ENCODE measurements around the gene ARL14EP.

Gene ARL14EP

DNA sequence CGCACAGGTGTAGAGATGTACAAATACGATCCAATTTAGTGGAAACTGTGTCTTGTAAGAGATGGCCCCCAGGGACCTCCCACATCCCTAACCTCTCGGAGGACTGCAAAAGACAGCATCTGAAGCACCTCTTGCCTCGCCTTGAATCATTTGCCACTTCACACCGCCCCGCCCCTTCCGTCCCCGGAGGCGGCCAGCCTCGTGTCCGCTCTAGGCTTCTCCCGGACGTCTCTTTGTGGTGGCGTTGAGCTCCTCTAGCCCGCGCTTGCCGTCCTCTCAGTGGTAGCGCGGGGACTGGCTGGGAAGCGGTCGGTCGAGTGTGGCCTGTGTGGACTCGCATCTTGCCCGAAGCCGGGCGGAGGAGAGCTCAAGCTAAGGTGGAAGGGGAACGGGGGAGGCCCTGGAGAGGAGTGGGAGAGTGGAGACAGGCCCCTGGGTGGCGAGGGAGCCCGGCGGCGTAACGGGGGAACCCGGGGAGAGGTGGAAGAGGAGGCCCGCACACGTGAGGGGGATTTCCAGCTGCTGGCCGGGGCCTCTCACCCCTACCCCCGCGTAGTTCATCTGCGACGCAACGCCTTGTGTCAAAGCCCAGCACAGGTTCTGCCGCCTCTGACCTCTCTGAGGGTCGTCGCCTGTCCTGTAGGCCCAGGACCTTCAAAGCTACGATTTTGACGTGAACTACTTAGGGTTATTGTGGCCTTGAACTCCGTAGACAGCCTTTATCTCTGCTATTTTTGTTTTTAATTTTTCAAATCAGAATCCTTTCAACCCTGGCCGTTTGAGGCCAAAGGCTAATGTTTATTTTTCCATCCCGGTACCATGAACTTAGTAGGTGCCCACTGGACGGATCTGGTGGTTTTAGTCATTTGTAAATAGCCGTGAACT is at the start of gene ARL14EP:
TSS of gene ARL14EP (plus strand) at position 279 of the 885 bp plus-strand sequence. CDS start 7,845 bp downstream, outside the sequence.
- peak; percentile 71 to 90 for DNase-seq

DNA sequence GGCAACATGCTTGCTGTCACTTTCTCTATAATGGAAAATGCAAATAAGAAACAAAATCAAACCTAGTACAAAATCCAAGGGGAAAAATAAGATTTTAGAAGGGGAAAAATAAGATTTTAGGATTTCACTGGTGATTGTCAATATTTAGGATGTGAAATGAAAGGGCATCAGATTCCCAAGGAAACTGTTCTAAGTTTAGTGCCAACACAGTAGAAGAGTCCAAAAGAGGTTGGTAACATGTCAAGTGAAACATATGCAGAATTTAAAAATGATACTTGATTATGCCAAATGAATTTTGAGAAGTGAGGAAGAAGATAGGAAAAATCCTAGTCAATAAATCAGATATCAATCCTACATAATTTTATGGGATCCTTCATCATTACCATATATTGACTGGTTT is 45.7 kb upstream of the ARL14EP start:
- DNase-seq: no peak

DNA sequence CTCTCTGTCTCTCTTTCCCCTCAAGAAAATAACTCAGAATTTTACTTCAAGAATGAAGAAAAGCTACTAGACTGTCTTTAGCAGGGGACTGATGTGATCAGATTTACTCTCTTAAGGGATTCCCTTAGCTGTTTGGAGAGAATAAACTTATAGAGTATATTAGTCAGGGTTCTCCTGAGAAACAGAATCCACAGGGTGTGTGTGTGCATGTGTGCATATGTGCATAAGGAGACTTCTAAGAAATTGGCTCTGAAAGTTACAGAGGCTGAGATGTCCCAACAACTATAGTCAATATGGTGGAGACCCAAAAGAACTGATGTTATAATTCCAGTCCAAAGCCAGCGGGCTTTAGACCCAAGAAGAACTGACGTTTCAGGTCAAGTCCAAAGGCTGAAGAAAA is 43.1 kb upstream of the ARL14EP start:
- DNase-seq: no peak

DNA sequence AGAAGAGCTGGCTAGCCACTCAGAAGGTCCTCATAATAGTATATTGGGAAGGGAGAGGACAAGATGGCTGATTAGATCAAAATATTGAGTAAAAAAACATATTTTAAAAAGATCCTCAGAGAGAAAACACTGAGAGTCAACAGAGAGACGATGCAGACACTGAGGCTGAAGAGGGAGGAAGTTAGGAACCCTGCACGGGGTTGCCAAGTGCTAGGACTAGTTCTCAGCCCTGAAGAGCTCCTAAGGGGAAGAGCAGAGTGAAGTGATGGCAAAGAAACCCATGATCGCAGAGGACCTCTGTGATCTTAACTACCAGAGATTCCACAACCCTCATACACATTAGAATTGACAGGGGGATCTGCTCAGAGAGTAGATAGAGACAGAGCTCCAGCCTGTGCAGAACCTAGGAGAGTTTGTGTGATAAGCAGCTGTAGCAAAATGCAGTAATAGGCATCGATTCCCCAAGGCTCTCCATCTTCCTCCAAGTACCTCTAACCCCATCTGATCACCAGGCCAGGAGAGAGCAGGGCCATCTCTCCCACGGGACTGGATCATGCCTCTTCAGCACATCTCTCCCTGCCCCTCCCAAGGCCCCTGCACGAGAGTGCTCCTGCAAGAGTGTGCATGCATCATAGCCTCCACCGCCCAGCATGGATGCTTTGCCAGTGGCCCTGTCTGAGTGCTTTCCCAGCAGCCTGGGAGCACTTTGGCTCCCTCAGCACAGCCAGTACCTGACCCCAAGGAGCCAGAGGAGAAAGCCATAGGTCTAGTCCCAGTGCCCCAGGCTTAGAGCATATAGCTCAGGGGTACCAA is 41.2 kb upstream of the ARL14EP start:
- DNase-seq: no peak

DNA sequence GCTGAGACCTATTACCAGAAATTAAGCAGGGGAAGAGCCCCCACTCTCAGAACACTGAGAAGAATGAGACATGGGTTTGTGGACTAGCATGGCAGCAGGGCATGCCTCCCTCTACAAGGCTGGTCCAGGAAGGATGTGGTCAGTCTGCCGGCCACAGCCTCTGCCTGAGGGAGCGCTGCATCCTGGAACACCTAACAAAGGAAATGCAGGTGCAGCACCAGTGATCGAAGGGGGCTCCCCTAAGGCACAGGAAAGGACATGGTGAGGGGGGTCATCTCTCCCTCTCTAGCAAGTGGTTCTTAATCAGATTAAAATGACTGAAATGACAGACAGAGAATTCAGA is 40.6 kb upstream of the ARL14EP start:
- no peak for DNase-seq

DNA sequence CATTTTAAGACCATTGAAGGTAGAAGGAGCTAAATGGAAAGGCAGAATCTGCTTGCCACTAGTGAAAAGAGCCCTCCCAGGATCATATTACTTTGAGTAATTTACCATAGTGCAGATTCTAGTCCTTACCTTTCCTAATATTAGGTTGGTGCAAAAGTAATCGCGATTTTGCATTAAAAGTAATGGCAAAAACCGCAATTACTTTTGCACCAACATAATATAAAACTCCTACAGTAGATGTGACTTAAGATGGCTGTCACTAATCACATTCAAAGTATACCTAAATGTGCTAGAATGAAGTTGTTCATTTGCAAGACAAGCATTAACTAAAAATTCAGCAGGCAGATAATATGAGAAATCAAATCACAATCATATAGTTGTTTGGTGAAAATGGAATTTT is 38.1 kb upstream of the ARL14EP start:
- DNase-seq: no peak

DNA sequence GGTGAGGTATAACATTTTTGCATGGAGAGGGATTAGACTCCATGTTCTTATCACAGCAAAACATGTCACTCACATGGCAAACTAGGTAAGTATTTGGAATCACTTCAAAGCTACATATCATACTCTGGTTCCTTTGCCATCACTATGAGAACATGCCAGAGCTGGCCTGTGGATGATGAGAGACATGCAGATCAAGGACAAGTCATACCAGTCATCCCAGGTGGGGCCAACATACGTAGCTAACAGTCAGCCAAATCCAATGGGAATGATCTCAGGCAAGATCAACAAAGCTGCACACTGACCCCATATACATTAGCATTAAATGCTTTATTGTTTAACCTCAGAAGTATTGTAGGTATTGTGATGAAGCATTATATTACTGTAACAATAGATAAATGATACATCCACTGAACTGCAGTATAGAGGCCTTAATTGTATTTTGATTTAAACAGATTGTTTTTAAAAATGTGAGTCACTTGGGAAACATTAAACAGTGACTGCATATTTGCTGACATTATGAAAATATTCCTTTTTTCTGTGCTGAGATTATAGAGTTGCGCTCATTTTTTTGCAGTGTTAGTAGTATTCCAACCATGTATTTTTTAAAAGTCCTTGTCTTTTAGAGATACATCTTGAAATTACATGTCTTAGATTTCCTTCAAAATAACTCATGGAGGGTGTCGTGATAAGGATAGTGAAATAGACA is 37.3 kb upstream of the ARL14EP start:
- DNase-seq: no peak

DNA sequence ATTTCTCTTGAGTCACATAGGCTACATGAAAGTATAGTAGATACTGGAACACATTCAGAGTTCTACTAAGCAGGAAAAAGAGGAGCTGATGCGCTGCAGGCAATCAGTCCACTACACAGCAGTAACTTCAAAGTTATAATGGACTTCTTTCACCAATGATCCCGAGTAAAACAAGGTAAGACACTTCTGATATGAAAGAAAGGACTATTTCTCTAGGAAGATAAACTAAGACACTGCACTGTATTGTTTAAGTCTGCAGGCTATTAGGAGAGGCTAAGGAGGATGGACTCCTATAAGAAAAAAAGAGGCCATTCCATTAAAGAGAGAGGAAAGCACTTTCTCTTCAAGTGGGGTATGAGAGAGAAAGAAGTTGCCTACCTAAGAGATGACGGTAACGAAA is 31.6 kb upstream of the ARL14EP start:
- DNase-seq: no peak

DNA sequence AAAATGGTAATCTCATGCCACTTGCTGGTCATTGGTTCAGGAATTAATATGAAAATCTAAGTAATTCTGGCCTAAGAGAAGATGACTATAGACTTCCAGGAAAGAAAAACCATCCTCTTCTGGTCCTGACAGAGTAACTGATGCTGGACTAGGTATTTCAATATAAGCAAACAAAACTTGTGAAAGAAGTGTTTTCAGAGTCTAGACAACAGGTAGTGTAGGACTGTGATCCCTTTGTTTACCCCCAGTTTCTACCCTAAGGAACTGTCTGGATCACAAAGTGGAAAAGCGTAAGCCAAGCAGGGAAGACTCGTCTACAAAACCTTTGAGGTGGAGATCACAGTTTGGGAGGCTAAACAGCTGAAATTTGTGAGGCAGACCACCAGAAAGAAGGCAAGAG is 30.4 kb upstream of the ARL14EP start:
- no peak for DNase-seq

DNA sequence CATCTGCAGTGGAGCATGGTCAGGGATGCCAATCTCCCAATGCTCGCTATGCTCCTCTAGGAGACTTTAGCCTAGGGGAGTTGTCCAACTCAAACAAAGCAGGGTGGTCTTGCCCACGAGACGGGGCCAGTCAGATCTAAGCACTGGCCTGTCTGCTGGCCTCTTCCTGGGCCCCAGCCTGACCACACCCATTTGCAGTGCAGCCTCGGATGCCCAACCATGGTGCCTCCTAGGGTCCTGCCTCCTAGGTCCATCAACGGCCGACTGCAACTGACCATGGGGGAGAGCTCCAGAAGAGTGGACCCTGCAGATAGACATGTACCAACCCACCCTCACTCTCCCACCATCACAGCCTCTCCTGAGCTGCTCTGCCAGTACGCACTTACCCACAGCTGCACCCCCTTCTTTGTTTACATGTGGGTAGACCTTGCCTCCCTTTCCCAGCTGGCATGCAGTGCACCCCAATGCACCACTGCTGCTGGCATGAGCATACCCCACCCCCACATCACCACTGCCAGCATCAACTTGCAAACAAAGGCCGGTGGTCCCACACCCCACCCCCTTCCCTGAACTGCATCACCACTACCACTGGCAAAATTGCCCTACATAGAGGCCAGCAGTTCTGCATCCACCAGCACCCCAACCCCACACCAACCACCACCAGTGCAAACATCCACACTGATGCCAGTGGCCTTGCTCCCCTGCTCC is 27.6 kb upstream of the ARL14EP start:
- DNase-seq: no peak

DNA sequence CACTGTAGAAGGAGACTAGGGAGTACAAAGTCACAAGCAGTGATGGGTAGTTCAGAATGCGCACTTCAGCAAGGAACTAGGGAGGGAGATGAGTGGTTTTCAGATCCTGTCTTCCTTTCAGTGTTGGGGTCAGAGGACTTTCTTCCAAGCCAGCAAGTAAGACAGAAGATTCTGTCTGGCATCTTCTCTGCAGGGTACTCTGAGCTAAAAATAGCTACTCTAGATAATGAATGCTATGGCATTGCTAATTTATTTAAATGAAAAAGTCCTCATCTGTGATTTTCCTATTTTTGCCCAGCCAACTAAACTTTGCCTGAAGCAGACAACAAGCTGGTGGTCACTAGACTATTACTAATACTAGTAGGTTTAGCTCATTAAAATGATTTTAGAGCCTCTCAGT is 18.3 kb upstream of the ARL14EP start:
- DNase-seq: no peak

DNA sequence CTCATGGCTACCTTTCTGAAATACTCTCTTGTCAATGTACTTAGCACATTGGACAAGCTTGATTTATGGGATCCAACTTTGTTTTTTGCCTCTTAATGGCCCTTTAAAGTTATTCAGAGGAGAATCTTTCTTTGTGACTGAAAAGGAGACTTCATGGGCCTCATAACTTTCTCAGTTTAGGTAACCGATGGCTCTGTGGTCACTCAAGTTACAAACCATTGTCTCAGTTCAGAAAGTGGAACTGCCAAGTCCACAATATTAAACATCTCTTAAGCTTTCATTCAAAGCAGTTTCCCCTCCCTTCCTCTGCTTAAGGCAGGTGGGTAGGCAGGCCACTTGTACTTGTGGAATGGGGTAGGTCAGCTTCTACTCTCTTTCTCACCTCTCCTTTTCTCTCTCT is 12.3 kb upstream of the ARL14EP start:
- DNase-seq: no peak

DNA sequence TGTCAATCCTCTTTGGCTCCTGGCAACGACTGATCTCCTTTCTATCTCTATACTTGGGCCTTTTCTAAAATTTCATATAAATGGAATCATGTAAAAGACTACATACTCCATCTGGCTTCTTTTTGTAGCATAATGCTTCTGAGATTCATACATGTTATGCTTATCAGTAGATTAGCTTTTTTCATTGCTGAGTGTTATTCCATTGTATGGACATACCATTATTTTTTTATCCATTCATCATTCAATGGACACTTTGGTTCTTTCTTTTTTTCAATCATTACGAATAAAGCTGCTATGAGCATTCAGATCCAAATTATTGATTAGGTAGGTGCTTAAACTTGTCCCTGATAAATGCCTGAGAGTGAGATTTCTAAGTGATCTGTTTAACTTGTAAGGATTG is 11.7 kb upstream of the ARL14EP start:
- DNase-seq: no peak

DNA sequence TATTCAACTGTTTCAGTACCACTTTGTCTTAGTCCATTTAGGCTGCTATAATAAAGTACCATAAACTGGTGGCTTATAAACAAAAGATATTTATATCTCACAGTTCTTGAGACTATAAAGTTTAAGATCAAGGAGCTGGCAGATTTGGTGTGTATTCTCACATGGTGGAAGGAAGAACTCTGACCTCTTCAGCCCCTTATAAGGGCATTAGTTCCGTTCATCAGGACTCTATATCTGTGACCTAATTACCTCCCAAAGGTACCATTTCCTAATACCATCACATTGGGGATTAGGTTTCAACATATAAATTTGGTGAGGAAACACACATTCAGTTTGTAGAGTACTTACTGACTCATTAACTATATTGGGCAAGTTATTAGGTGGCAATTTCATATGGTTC is 10.7 kb upstream of the ARL14EP start:
- no peak for DNase-seq

DNA sequence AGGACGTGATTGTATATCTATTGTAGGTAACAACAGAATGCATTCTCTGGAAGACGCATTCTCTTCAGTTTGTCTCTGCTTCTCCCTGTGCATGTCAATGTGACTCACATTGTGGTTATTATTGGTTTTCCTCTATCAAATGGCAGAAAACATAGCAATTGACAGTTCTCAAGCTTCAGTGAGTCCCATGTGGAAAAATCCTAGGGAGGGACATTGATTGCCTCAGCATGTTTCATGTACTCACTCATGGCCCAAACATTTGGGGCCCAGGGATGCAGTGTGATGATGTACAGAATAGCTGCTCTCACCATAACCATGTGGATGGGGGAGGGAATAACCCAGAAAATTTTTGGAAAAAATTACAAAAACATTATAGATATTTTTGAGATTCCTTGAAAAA is 9.3 kb upstream of the ARL14EP start:
- no peak for DNase-seq

DNA sequence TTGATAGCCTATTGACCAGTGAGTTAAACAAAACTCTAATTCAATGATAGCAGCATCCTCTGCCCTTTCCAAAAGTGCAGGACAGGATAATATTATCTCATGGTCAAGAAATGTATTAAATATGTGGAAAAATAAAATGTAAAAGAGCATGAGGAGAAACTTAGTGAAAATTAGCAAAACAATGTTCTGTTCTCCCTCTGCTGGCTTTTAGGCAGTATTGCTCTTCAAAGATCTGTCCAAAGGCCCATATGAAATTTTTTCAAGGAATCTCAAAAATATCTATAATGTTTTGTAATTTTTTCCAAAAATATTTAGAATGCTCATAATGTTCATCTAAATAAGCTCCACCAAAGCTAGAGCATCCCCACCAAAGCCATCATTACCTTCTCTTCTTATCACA is 8.3 kb upstream of the ARL14EP start:
- no peak for DNase-seq

DNA sequence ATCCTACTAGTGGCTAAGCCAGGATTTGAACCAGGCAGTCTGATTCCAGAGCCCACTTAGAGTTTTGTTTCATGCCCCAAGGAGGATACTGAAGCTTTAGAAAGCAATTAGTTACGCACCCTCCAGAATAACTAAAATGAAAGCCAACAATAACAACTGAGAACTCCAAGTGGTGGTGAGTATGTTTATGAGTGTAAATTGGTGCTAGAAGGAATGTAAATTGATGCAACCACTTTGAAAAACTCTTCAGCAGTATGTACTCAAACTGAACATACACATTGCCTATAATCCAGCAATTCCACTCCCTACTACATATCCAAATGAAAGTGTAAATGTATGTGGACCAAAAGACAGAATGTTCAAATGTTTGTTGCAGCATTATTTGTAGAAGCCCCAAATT is 6.7 kb upstream of the ARL14EP start:
- DNase-seq: no peak

DNA sequence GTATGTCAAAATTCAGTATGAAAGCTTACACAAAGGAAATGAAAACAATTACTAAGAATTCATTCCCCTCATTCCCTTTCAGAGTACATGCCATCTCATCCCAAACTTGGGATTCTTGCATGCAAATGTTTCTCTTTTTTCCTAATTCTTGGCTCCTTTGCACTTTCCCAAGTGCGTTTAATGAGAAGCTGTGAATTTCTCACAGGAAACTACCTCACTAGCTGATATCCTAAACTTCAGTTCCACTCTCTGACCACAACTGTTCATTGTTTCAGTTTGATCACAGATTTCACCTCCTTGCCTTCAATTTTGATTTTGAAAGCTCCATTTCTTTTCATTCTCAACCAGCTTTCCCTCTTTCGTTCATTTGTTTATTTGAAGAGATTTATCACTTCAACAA is 5.9 kb upstream of the ARL14EP start:
- DNase-seq: no peak

DNA sequence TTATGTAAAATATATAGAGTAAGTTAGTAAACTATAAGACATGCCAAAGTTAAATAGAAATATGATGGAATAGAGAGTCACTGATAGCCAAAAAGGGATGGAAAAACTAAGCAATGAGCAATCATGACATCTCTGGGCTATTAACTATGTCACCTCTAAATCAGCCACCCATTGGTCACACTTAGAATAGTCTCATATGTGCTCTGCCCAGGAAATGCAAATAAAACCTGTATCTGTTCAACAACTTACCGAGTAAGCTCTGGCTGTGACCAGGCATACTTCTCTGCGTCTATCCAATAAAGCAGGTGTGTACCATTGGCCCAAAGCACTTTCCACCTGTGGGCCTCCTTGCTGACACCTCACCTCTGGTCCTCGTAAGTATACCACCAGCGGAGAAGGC is 1.6 kb upstream of the ARL14EP start:
- DNase-seq: no peak

DNA sequence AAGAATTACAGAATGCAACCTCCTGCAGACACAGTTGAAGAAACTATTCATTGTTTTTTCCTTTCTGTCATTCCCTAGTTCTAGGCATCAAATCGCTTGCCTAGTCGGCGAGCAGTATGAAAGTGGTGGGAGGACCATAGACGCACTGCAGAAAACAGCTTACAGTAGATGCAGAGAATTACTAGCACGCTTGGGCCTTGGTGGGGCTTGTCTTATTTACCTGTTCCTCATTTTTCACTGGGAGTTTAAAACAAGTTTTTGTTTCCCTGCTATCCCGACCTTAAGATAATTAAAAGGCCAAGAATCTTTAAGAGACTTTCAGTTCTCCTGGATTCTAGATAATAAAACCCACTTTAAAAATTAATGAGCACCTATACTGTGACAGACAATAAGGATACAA is 713 bp upstream of the ARL14EP start:
- DNase-seq: no peak

DNA sequence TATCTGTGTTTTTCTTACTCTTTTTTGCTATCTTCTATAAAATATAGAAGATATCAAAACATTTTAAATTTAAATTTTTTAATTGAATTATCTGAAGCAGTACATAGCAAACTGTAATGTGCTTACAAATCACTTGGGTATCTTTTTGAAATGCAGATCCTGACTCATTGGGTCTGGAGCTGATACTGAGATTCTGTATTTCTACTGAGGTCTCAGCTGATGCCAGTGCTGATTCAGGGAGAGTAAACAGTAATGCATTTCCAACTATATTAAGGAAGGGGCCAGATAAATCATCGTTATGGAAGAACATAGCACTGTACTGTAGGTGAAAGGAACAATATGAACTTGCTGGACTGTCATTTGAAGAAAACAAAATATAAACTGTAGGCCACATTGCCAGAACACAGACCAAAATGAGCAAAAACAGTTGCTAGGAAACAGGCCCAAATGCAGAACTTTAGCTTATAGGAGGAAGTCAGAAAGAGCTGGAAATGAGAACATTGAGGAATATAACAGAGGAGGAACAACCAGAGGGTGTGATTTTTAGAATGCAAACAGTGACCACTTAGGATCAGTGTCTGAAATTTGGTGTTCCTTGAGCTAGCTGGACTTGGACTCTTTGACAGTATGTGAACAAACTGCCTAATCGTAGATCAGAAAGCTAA is 3.3 kb downstream of the ARL14EP start:
- DNase-seq: peak in 1 of 2 donors; percentile 3

DNA sequence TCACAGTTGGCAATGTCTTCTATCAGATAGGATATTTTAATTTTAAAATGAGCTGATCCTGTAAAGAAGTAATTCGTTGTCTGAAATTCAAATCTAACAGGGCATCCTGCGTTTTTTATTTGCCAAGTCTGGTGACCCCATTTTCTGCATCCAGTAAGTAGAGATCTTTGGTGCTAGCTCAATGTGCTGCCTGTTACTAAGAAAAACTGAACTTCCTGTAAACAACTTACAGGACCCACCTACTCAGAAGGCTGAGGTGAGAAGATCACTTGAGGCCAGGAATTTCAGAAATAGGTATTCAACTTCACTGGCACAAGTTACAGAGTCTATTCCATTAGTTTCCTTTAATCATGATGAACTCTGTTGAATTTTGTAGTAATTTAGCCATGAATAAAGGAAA is 4.0 kb downstream of the ARL14EP start:
- DNase-seq: no peak

DNA sequence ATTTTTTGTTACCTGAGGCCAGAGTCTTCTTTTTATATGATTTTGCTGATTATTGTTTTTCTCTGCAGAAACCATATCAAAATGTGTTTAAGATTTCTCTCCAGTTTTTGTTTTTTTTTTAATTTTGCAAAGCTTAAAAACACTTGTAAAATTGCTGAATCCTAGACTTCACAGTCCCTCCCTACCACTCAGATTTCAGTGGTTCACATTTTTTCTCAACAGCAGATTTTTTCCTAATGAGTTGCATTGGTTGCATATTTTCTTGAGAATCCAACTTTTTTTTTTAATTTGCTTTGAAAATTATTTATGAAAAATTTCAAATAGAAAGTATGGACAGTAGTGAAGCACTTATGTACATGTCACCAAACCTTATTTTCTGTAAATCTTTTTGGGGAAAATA is 5.8 kb downstream of the ARL14EP start:
- DNase-seq: no peak

Measured in bone marrow (tissue), 2 donors.